Astrocyte (in vitro differentiated cells and primary cell): ENCODE measurements around the gene MYL9. TPM values are rescaled to one million over a fixed set of nuclear protein-coding genes. Genes with fewer than 3 reads are reported as not detected.

Experiments used
- DNase-seq: peaks from one replicate; pipeline ENCODE4 v3.0.0-alpha.2; 2010; ENCODE audit warnings: low read depth
- FAIRE-seq: peaks from 2 replicates; lab custom pipeline; 2011; peaks lifted over from hg19 to GRCh38; lab: Jason Lieb, UNC
- H2AFZ ChIP-seq: 2 replicates; pipeline ENCODE4 v1.6.0; 2012; ENCODE audit warnings: low read depth, low read length, inconsistent platforms
- H3K27ac ChIP-seq: 2 replicates; pipeline ENCODE4 v1.5.1; 2011; ENCODE audit warnings: low read depth, low read length, inconsistent platforms
- H3K27me3 ChIP-seq: 2 replicates; pipeline ENCODE4 v1.6.0; 2011; ENCODE audit warnings: low read length, inconsistent platforms; ENCODE audit not compliant: insufficient read depth
- H3K36me3 ChIP-seq: 2 replicates; pipeline ENCODE4 v1.5.1; 2011; ENCODE audit warnings: low read length, inconsistent platforms; ENCODE audit not compliant: insufficient read depth
- H3K4me1 ChIP-seq: 2 replicates; pipeline ENCODE4 v1.5.1; 2011; ENCODE audit warnings: low read length, inconsistent platforms; ENCODE audit not compliant: insufficient read depth
- H3K4me2 ChIP-seq: 2 replicates; pipeline ENCODE4 v1.6.0; 2012; ENCODE audit warnings: low read length, inconsistent platforms
- H3K4me3 ChIP-seq: 2 replicates; pipeline ENCODE4 v1.5.1; 2011; ENCODE audit warnings: low read depth, mild to moderate bottlenecking, low read length, inconsistent platforms; ENCODE audit not compliant: insufficient read depth
- H3K79me2 ChIP-seq: 2 replicates; pipeline ENCODE4 v1.6.0; 2012; ENCODE audit warnings: mild to moderate bottlenecking, low read length, inconsistent platforms; ENCODE audit not compliant: insufficient read depth
- H3K9ac ChIP-seq: 2 replicates; pipeline ENCODE4 v1.6.0; 2012; ENCODE audit warnings: mild to moderate bottlenecking, low read length, inconsistent platforms
- H3K9me3 ChIP-seq: 2 replicates; pipeline ENCODE4 v1.5.1; 2012; ENCODE audit warnings: low read depth, mild to moderate bottlenecking, low read length, inconsistent platforms; ENCODE audit not compliant: insufficient read depth
- H4K20me1 ChIP-seq: 2 replicates; pipeline ENCODE4 v1.6.0; 2012; ENCODE audit warnings: low read length, inconsistent platforms; ENCODE audit not compliant: insufficient read depth
- H3K27ac Mint-ChIP-seq: one replicate; pipeline ENCODE4 v1.8.0; 2021; ENCODE audit warnings: mild to moderate bottlenecking, mixed read lengths; ENCODE audit not compliant: unreplicated experiment
- H3K27me3 Mint-ChIP-seq: one replicate; pipeline ENCODE4 v1.8.0; 2021; ENCODE audit warnings: low read depth, mixed read lengths; ENCODE audit not compliant: unreplicated experiment
- H3K36me3 Mint-ChIP-seq: one replicate; pipeline ENCODE4 v1.8.0; 2021; ENCODE audit warnings: low read depth, mixed read lengths; ENCODE audit not compliant: unreplicated experiment
- H3K4me1 Mint-ChIP-seq: one replicate; pipeline ENCODE4 v1.8.0; 2021; ENCODE audit warnings: low read depth, mixed read lengths; ENCODE audit not compliant: unreplicated experiment
- H3K4me3 Mint-ChIP-seq: one replicate; pipeline ENCODE4 v1.8.0; 2021; ENCODE audit warnings: mild to moderate bottlenecking, moderate library complexity, mixed read lengths; ENCODE audit not compliant: unreplicated experiment
- H3K9me3 Mint-ChIP-seq: one replicate; pipeline ENCODE4 v1.8.0; 2021; ENCODE audit warnings: mild to moderate bottlenecking, mixed read lengths; ENCODE audit not compliant: unreplicated experiment
- EZH2 ChIP-seq: IDR thresholded peaks from 2 replicates; pipeline ENCODE4 v1.6.1; 2012; ENCODE audit warnings: mild to moderate bottlenecking, low read length, inconsistent platforms; ENCODE audit not compliant: insufficient read depth
- total RNA-seq: library from RNA; stranded (reverse); gene quantifications from 2 replicates; pipeline ENCODE4 v1.2.1, GENCODE V29; 2021
- TF ChIP-seq, protein P1 (sequence below): IDR thresholded peaks from 2 replicates; pipeline ENCODE4 v1.5.1; 2011; ENCODE audit warnings: low read depth, mild to moderate bottlenecking, inconsistent platforms, low read length, moderate library complexity; ENCODE audit not compliant: insufficient read depth

MYL9 gene
- total RNA-seq, 1 donor from 2014 or later: 1,247 TPM

DNA sequence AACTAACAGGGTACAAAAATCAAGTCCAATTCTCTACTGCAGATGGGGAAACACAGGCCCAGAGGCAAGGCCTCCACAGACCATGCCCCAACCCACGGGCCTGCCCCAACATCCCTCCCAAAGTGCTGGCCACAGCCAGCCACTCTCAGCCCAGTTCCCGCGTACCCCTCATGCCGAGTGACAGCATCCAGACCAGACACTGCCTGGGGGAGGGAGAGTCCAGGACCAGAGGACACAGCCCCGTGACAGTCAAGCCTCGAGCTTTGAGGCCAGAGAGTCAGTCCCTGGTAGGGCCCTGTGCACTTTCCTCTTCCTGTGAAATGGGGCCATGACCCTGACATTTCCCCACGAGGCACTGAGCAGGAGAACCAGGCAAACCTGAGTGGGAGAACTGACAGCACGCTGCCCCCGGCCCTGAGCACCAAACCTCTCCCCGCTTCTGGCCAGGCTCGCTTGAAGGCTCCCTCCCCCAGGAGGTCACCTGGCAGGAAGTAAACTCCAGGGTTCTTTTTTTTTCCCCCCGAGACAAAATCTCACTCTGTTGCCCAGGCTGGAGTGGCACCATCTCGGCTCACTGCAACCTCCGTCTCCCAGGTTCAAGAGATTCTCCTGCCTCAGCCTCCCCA lies 4.9 kb downstream of the MYL9 start:
- H3K4me3 ChIP-seq: no peak overlapping the region
- H3K79me2 ChIP-seq: peaks cover 61% of the 10 kb centered on the region
- H3K36me3 ChIP-seq: peaks cover 30% of the 10 kb centered on the region
- Mint-ChIP-seq H3K27me3 (no peaks in the 10 kb centered on the region), H3K36me3 (peaks cover 23% of the 10 kb centered on the region), H3K4me1 (peaks cover 40% of the 10 kb centered on the region), H3K27ac (peak overlapping the region; percentile 66), H3K9me3 (no peaks in the 10 kb centered on the region), H3K4me3 (peak overlapping the region; percentile 27)
- peak overlapping the region; percentile 22 for H3K9ac ChIP-seq
- DNase-seq: no peak
- peaks cover 96% of the 10 kb centered on the region for H4K20me1 ChIP-seq
- no peak overlapping the region for H2AFZ ChIP-seq
- no peak for FAIRE-seq
- H3K27me3 ChIP-seq: no peaks in the 10 kb centered on the region
- H3K4me1 ChIP-seq: peaks cover 32% of the 10 kb centered on the region
- no peaks in the 10 kb centered on the region for H3K9me3 ChIP-seq
- no peak overlapping the region for H3K4me2 ChIP-seq
- TF ChIP-seq, protein P1, sequence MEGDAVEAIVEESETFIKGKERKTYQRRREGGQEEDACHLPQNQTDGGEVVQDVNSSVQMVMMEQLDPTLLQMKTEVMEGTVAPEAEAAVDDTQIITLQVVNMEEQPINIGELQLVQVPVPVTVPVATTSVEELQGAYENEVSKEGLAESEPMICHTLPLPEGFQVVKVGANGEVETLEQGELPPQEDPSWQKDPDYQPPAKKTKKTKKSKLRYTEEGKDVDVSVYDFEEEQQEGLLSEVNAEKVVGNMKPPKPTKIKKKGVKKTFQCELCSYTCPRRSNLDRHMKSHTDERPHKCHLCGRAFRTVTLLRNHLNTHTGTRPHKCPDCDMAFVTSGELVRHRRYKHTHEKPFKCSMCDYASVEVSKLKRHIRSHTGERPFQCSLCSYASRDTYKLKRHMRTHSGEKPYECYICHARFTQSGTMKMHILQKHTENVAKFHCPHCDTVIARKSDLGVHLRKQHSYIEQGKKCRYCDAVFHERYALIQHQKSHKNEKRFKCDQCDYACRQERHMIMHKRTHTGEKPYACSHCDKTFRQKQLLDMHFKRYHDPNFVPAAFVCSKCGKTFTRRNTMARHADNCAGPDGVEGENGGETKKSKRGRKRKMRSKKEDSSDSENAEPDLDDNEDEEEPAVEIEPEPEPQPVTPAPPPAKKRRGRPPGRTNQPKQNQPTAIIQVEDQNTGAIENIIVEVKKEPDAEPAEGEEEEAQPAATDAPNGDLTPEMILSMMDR: no peak
- no peak for TF ChIP-seq EZH2
- no peak overlapping the region for H3K27ac ChIP-seq

DNA sequence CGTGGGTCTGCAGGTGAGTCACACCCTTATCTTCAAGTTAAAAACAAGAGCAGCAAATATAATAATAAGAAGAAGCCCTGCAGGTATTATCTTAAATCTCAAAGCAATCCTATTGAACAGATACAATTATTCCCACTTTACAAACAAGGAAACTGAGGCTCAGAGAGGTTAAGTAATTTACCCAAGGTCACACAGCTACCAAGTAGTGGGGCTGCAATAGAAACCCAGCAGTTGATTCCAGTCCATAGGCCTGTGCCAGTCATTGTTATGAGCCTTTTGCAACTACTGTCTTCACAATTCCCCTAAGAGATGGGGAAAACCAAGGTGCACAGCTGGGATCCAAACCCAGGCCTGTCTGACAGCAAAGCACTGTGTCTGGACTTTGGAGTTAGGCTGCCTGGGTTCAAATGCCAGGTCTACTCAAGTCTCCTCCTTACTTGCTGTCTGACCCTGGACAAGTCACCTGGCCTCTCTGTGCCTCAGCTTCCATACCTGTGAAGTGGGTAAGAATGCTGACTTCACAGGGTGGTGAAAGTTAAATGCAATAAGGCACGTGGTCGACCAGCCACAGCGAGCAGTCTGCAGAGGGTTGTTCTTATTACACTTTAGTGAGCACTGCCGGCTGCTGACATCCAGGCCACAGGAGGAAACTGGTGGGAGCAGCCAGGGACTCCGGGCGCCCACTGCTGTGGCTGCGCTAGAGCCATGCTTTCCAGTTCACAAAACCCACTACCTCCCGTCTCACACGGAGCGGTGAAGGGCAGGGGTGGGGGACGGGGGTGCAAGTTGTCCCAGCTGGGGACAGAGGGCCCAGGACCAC lies 6.1 kb downstream of the MYL9 start:
- FAIRE-seq: no peak

More for the DNA sequence above, 6.1 kb downstream of the MYL9 start:
- Mint-ChIP-seq H3K9me3 (no peaks in the 10 kb centered on the region), H3K4me3 (no peak overlapping the region), H3K36me3 (peaks cover 23% of the 10 kb centered on the region), H3K27ac (no peak overlapping the region), H3K4me1 (peaks cover 41% of the 10 kb centered on the region), H3K27me3 (no peaks in the 10 kb centered on the region)
- Histone ChIP-seq H3K27ac (no peak overlapping the region), H3K9ac (peak overlapping the region; percentile 23), H3K36me3 (peaks cover 30% of the 10 kb centered on the region), H4K20me1 (peaks cover 90% of the 10 kb centered on the region), H3K4me3 (no peak overlapping the region), H3K4me2 (no peak overlapping the region), H3K9me3 (no peaks in the 10 kb centered on the region), H2AFZ (no peak overlapping the region), H3K79me2 (peaks cover 49% of the 10 kb centered on the region), H3K4me1 (peaks cover 28% of the 10 kb centered on the region), H3K27me3 (no peaks in the 10 kb centered on the region)
- DNase-seq: no peak
- TF ChIP-seq EZH2: no peak
- TF ChIP-seq, protein P1: no peak
